ENCODE data around the gene GALNS. TPM values are rescaled to one million over a fixed set of nuclear protein-coding genes. Genes with fewer than 3 reads are reported as not detected.
A peak's percentile ranks its signal among the peaks of the same experiment; 100 is the strongest.

Gene GALNS
- total and polyA plus RNA-seq, 2 of the 13 experiments (the other 11 are each of a cell fraction or from before 2014, with no cell fraction given), result 9.2 to 9.8 TPM

- TF ChIP-seq STAT6 (CRISPR knock-in tag; IDR thresholded peaks at IDR 0.05; ENCODE audit: borderline replicate concordance), result no peak
- TF ChIP-seq MAZ (IDR thresholded peaks at IDR 0.05; ENCODE audit: borderline replicate concordance, low read depth, low read length), result 0 out of 2 replicates have a peak, but pooled peaks have one; percentile 26
- no peak for TF ChIP-seq MAZ (CRISPR knock-in tag; IDR thresholded peaks at IDR 0.05; ENCODE audit: low read depth)
- no peak for TF ChIP-seq CERS6 (CRISPR knock-in tag; IDR thresholded peaks at IDR 0.05)
- no peak for TF ChIP-seq RARG (CRISPR knock-in tag; IDR thresholded peaks at IDR 0.05; ENCODE audit: low read depth)
- 0 out of 2 replicates have a peak, but pooled peaks have one; percentile 38 for TF ChIP-seq TGIF2 (CRISPR knock-in tag; IDR thresholded peaks at IDR 0.05)
- no peak for TF ChIP-seq BCLAF1 (IDR thresholded peaks at IDR 0.05)
- TF ChIP-seq ZNF563 (CRISPR knock-in tag; IDR thresholded peaks at IDR 0.05), result no peak
- 0 out of 2 replicates have a peak, but pooled peaks have one; percentile 13 for TF ChIP-seq MED1 (CRISPR knock-in tag; IDR thresholded peaks at IDR 0.05)
- peak; percentile 58; the same call in 1 of the 2 replicates for TF ChIP-seq ZNF768 (CRISPR knock-in tag; IDR thresholded peaks at IDR 0.05)
- no peak for TF ChIP-seq U2AF1 (optimal IDR thresholded peaks at IDR 0.05; ENCODE audit: low read depth, low read length)
- no peak for TF ChIP-seq NCOA2 (CRISPR knock-in tag; IDR thresholded peaks at IDR 0.05)
- TF ChIP-seq ZNF441 (CRISPR knock-in tag; IDR thresholded peaks at IDR 0.05; ENCODE audit: borderline replicate concordance), result no peak
- peak; percentile 67; the same call in 1 of the 2 replicates for TF ChIP-seq ZNF138 (CRISPR knock-in tag; IDR thresholded peaks at IDR 0.05; ENCODE audit: low read depth)
- no peak for TF ChIP-seq ZNF446 (CRISPR knock-in tag; IDR thresholded peaks at IDR 0.05)
- TF ChIP-seq NFYB (CRISPR knock-in tag; IDR thresholded peaks at IDR 0.05), result no peak
- TF ChIP-seq REL (CRISPR knock-in tag; conservative IDR thresholded peaks at IDR 0.05), result no peak
- peak; percentile 68; the same call in 1 of the 2 replicates for TF ChIP-seq HINFP (CRISPR knock-in tag; IDR thresholded peaks at IDR 0.05; ENCODE audit: low read depth)
- peak; percentile 23; the same call in 1 of the 2 replicates for TF ChIP-seq ZBTB21 (CRISPR knock-in tag; IDR thresholded peaks at IDR 0.05)
- TF ChIP-seq ASH2L (IDR thresholded peaks at IDR 0.05; ENCODE audit: insufficient read length, low read depth, low read length), result no peak
- TF ChIP-seq MAFG (CRISPR knock-in tag; IDR thresholded peaks at IDR 0.05), result no peak
- no peak for TF ChIP-seq ZNF75D (CRISPR knock-in tag; IDR thresholded peaks at IDR 0.05; ENCODE audit: borderline replicate concordance)
- TF ChIP-seq RFXAP (CRISPR knock-in tag; IDR thresholded peaks at IDR 0.05; ENCODE audit: borderline replicate concordance), result no peak
These were observed 17.7 kb downstream of the GALNS start (continued) for GRCh38 chr16:88839026-88839529.
